H9 (cell line): ENCODE data around the gene NLN. TPM values are rescaled to one million over a fixed set of nuclear protein-coding genes. Genes with fewer than 3 reads are reported as not detected.

Experiments used
- DNase-seq: peaks from one replicate; pipeline ENCODE4 v3.0.0-alpha.2; 2017
- H2AFZ ChIP-seq: one replicate; pipeline ENCODE4 v1.6.1; 2013; ENCODE audit warnings: mild to moderate bottlenecking, low read length, control low read depth, moderate library complexity
- H2AK5ac ChIP-seq: 2 replicates; pipeline ENCODE4 v1.6.1; 2013; ENCODE audit warnings: low read length, control low read depth, mixed read lengths; ENCODE audit not compliant: insufficient read length
- H2BK120ac ChIP-seq: one replicate; pipeline ENCODE4 v1.6.1; 2013; ENCODE audit warnings: low read depth, mild to moderate bottlenecking, low read length, control low read depth, inconsistent platforms; ENCODE audit not compliant: poor library complexity, severe bottlenecking
- H2BK12ac ChIP-seq: 2 replicates; pipeline ENCODE4 v1.6.1; 2013; ENCODE audit warnings: low read length, control low read depth, mixed read lengths, low read depth; ENCODE audit not compliant: insufficient read length
- H2BK15ac ChIP-seq: 2 replicates; pipeline ENCODE4 v1.6.1; 2013; ENCODE audit warnings: low read depth, low read length, control low read depth
- H2BK20ac ChIP-seq: one replicate; pipeline ENCODE4 v1.6.1; 2013; ENCODE audit warnings: low read depth, mild to moderate bottlenecking, low read length, control low read depth, inconsistent platforms; ENCODE audit not compliant: poor library complexity, severe bottlenecking
- H2BK5ac ChIP-seq: 2 replicates; pipeline ENCODE4 v1.6.1; 2013; ENCODE audit warnings: low read length, control low read depth, mixed read lengths; ENCODE audit not compliant: insufficient read length
- H3K14ac ChIP-seq: 2 replicates; pipeline ENCODE4 v1.6.1; 2013; ENCODE audit warnings: low read length, control low read depth; ENCODE audit not compliant: insufficient read depth
- H3K18ac ChIP-seq: 2 replicates; pipeline ENCODE4 v1.6.1; 2013; ENCODE audit warnings: low read depth, mild to moderate bottlenecking, mixed read lengths, low read length, control low read depth; ENCODE audit not compliant: insufficient read length
- H3K23ac ChIP-seq: 2 replicates; pipeline ENCODE4 v1.6.1; 2013; ENCODE audit warnings: low read length, control low read depth, mixed read lengths, low read depth; ENCODE audit not compliant: insufficient read length
- H3K23me2 ChIP-seq: 2 replicates; pipeline ENCODE4 v1.6.1; 2013; ENCODE audit warnings: low read depth, mild to moderate bottlenecking, mixed read lengths, low read length, control low read depth; ENCODE audit not compliant: insufficient read length, poor library complexity, severe bottlenecking
- H3K27ac ChIP-seq: 2 replicates; pipeline ENCODE4 v1.5.1; 2013; ENCODE audit warnings: low read length, control low read depth, mixed read lengths, low read depth; ENCODE audit not compliant: insufficient read length
- H3K27me3 ChIP-seq: 2 replicates; pipeline ENCODE4 v1.6.1; 2013; ENCODE audit warnings: low read length, control low read depth, inconsistent platforms; ENCODE audit not compliant: insufficient read depth
- H3K4ac ChIP-seq: 2 replicates; pipeline ENCODE4 v1.6.1; 2013; ENCODE audit warnings: low read depth, mild to moderate bottlenecking, control low read depth, inconsistent platforms, low read length, moderate library complexity
- H3K4me1 ChIP-seq: 2 replicates; pipeline ENCODE4 v1.6.1; 2013; ENCODE audit warnings: low read length, control low read depth, inconsistent platforms; ENCODE audit not compliant: insufficient read depth
- H3K4me2 ChIP-seq: 2 replicates; pipeline ENCODE4 v1.6.1; 2013; ENCODE audit warnings: low read length, control low read depth, mixed read lengths; ENCODE audit not compliant: insufficient read length, insufficient read depth
- H3K56ac ChIP-seq: 2 replicates; pipeline ENCODE4 v1.6.1; 2013; ENCODE audit warnings: low read depth, mild to moderate bottlenecking, mixed read lengths, low read length, control low read depth; ENCODE audit not compliant: insufficient read length
- H3K79me1 ChIP-seq: 2 replicates; pipeline ENCODE4 v1.6.1; 2013; ENCODE audit warnings: low read depth, mild to moderate bottlenecking, moderate library complexity, low read length, control low read depth, inconsistent platforms; ENCODE audit not compliant: insufficient read depth, poor library complexity, severe bottlenecking
- H3K79me2 ChIP-seq: 2 replicates; pipeline ENCODE4 v1.6.1; 2013; ENCODE audit warnings: low read length, control low read depth, inconsistent platforms; ENCODE audit not compliant: insufficient read depth
- H3K9ac ChIP-seq: 2 replicates; pipeline ENCODE4 v1.6.1; 2013; ENCODE audit warnings: low read length, control low read depth, mixed read lengths; ENCODE audit not compliant: insufficient read length; ENCODE audit errors: extremely low read depth
- H3K9me3 ChIP-seq: one replicate; pipeline ENCODE4 v1.6.1; 2013; ENCODE audit warnings: low read depth, low read length, inconsistent platforms; ENCODE audit not compliant: control insufficient read depth
- H3T11ph ChIP-seq: one replicate; pipeline ENCODE4 v1.6.1; 2013; ENCODE audit warnings: mild to moderate bottlenecking, low read length, control low read depth, inconsistent platforms
- H4K20me1 ChIP-seq: one replicate; pipeline ENCODE4 v1.6.1; 2013; ENCODE audit not compliant: control insufficient read depth, insufficient read length, insufficient read depth
- H4K5ac ChIP-seq: 2 replicates; pipeline ENCODE4 v1.6.1; 2013; ENCODE audit warnings: low read depth, mild to moderate bottlenecking, mixed read lengths, low read length, control low read depth; ENCODE audit not compliant: insufficient read length
- H4K8ac ChIP-seq: replicated peaks from 2 replicates; pipeline ENCODE4 v1.6.1; 2013; ENCODE audit warnings: low read length, control low read depth, mixed read lengths, low read depth; ENCODE audit not compliant: insufficient read length
- H4K91ac ChIP-seq: 2 replicates; pipeline ENCODE4 v1.6.1; 2013; ENCODE audit warnings: low read depth, mild to moderate bottlenecking, moderate library complexity, mixed read lengths, low read length, control low read depth; ENCODE audit not compliant: insufficient read length
- H3K27ac Mint-ChIP-seq, 3 experiments: 2 replicates in 2 of 3; 3 replicates in 1 of 3; pipeline ENCODE4 v1.8.0; 2020 to 2021; ENCODE audit warnings: mixed read lengths in 3 of 3, mild to moderate bottlenecking in 1 of 3, moderate library complexity in 1 of 3
- H3K27me3 Mint-ChIP-seq: 2 replicates; pipeline ENCODE4 v1.8.0; 2021; ENCODE audit warnings: low read depth, mild to moderate bottlenecking, moderate library complexity, mixed read lengths
- H3K36me3 Mint-ChIP-seq, 3 experiments: 2 replicates in 2 of 3; 3 replicates in 1 of 3; pipeline ENCODE4 v1.8.0; 2020 to 2021; ENCODE audit warnings: low read depth in 3 of 3, mixed read lengths in 3 of 3; ENCODE audit not compliant: insufficient read depth in 1 of 3
- H3K4me1 Mint-ChIP-seq, 2 experiments: 2 replicates each; pipeline ENCODE4 v1.8.0; 2020; ENCODE audit warnings: mixed read lengths in 2 of 2
- H3K4me3 Mint-ChIP-seq, 2 experiments: 2 replicates in 1 of 2; 3 replicates in 1 of 2; pipeline ENCODE4 v1.8.0; 2020 to 2021; ENCODE audit warnings: mild to moderate bottlenecking in 2 of 2, mixed read lengths in 2 of 2, moderate library complexity in 1 of 2
- H3K9me3 Mint-ChIP-seq, 2 experiments: 2 replicates in 1 of 2; 3 replicates in 1 of 2; pipeline ENCODE4 v1.8.0; 2020; ENCODE audit warnings: mild to moderate bottlenecking in 2 of 2, mixed read lengths in 2 of 2, moderate library complexity in 1 of 2
- CTCF ChIP-seq: fragments of 200-600 bp; sonication (generic); conservative IDR thresholded peaks from 3 replicates; pipeline ENCODE4 v1.8.0; 2021; ENCODE audit warnings: antibody characterized with exemption, mild to moderate bottlenecking
- WGBS: extraction: QIAGEN DNeasy Blood & Tissue Kit; methylation state at CpG from one replicate; pipeline ENCODE4 v1.1.7; 2013; ENCODE audit warnings: missing lambda C conversion rate, low lambda C conversion rate, mixed read lengths; ENCODE audit not compliant: insufficient read length; ENCODE audit errors: extremely low coverage; 5-methylcytosine and 5-hydroxymethylcytosine counted together
- total RNA-seq: library from RNA; stranded (reverse); gene quantifications from 2 replicates; pipeline ENCODE4 v1.2.1, GENCODE V29; 2021

NLN gene
- total RNA-seq, 1 experiment from 2014 or later, result 137 TPM

GRCh38 chr5:65828022-65828896 lies 106.3 kb downstream of the NLN start:
- H3K79me2 ChIP-seq, result no peaks in the 10 kb centered on the region
- WGBS, result no CpG with 5 or more reads among the region's 12 CpGs
- no peak overlapping the region for H3K56ac ChIP-seq
- no peaks in the 10 kb centered on the region for H4K20me1 ChIP-seq
- no peak overlapping the region for H3K4me2 ChIP-seq
- no peaks in the 10 kb centered on the region; the same call in 1 of the 2 replicates for H3K4me1 ChIP-seq
- H3T11ph ChIP-seq, result no peak overlapping the region
- no peak overlapping the region for H2BK15ac ChIP-seq
- Mint-ChIP-seq H3K9me3 (no peaks in the 10 kb centered on the region), H3K27ac (no peak overlapping the region), H3K4me3 (no peak overlapping the region), H3K36me3 (peaks cover 3 to 20% (median 14%) of the 10 kb centered on the region in 3 experiments), H3K27me3 (no peaks in the 10 kb centered on the region), H3K4me1 (peaks cover 12 to 14% of the 10 kb centered on the region in 2 experiments)
- no peak overlapping the region for H2BK5ac ChIP-seq
- no peak overlapping the region for H3K14ac ChIP-seq
- H3K9me3 ChIP-seq, result no peaks in the 10 kb centered on the region
- H2AFZ ChIP-seq, result no peak overlapping the region
- no peaks in the 10 kb centered on the region for H3K27me3 ChIP-seq
- no peak overlapping the region for H2BK120ac ChIP-seq
- DNase-seq, result no peak
- no peak overlapping the region for H3K27ac ChIP-seq
- no peak overlapping the region for H3K9ac ChIP-seq
- H3K23ac ChIP-seq, result no peak overlapping the region
- H4K91ac ChIP-seq, result no peak overlapping the region
- H3K23me2 ChIP-seq, result no peaks in the 10 kb centered on the region
- no peak overlapping the region for H3K18ac ChIP-seq
- no peak for TF ChIP-seq CTCF
- H3K4ac ChIP-seq, result no peak overlapping the region
- H2BK12ac ChIP-seq, result no peak overlapping the region
- no peaks in the 10 kb centered on the region for H3K79me1 ChIP-seq
- no peak overlapping the region for H2AK5ac ChIP-seq
- H2BK20ac ChIP-seq, result no peak overlapping the region
- H4K5ac ChIP-seq, result no peak overlapping the region
- H4K8ac ChIP-seq, result no peak overlapping the region
